ENCODE data around the gene MPEG1. TPM values are rescaled to one million over a fixed set of nuclear protein-coding genes. Genes with fewer than 3 reads are reported as not detected.

Gene MPEG1
- total and polyA plus RNA-seq, 2 of the 4 experiments (the other 2 are of a cell fraction): not detected

GRCh38 chr11:59180168-59180776 is 32.5 kb downstream of the MPEG1 start:
- POLR2A ChIA-PET (ENCODE audit: unreplicated experiment): no interaction called here
- Histone ChIP-seq H3K9me1 (ENCODE audit: insufficient read depth, low read length) (peaks cover 6% of the 10 kb centered on the region; the same call in 1 of the 2 replicates), H3K56ac (ENCODE audit: extremely low read depth, insufficient read depth, low read length) (no peak overlapping the region), H3K4me3 (ENCODE audit: insufficient read depth, low read depth, low read length) (no peak overlapping the region), H3K14ac (replicated peaks; ENCODE audit: low read depth, low read length) (no peak overlapping the region), H3K4me1 (ENCODE audit: control insufficient read depth, insufficient read depth, low read length) (peaks cover 8% of the 10 kb centered on the region; the same call in 1 of the 2 replicates), H3K79me1 (ENCODE audit: low read depth in 1 of 2, low read length in 2 of 2) (peaks cover 0 to 3% of the 10 kb centered on the region in 2 experiments; a peak in 2 of 4 replicates), H2AFZ (replicated peaks; ENCODE audit: low read length, poor library complexity) (no peak overlapping the region), H3K18ac (ENCODE audit: low read depth, low read length) (no peak overlapping the region), H3K9me3 (ENCODE audit: control insufficient read depth, insufficient read depth, low read length) (no peaks in the 10 kb centered on the region), H2BK5ac (ENCODE audit: low read depth, low read length, poor library complexity, severe bottlenecking) (no peak overlapping the region), H4K91ac (ENCODE audit: insufficient read depth, low read depth, low read length) (no peak overlapping the region), H3K27ac (ENCODE audit: insufficient read depth, low read length) (no peak overlapping the region), H3K27me3 (ENCODE audit: control insufficient read depth, insufficient read depth, low read length) (no peaks in the 10 kb centered on the region), H2BK20ac (ENCODE audit: low read depth, low read length) (no peak overlapping the region), H3K9ac (ENCODE audit: low read depth, low read length) (no peak overlapping the region), H3K4ac (ENCODE audit: low read depth, low read length) (no peak overlapping the region), H2BK120ac (ENCODE audit: low read depth, low read length) (no peak overlapping the region), H2AK9ac (replicated peaks; ENCODE audit: low read depth, low read length, poor library complexity) (no peak overlapping the region), H4K5ac (ENCODE audit: low read depth, low read length) (no peak overlapping the region), H4K20me1 (ENCODE audit: insufficient read depth, low read length) (no peaks in the 10 kb centered on the region), H3K4me2 (ENCODE audit: low read depth, low read length) (no peak overlapping the region), H4K8ac (ENCODE audit: low read depth in 2 of 2, low read length in 2 of 2) (no peak overlapping the region), H3K23ac (ENCODE audit: low read depth, low read length) (no peak overlapping the region), H2BK15ac (ENCODE audit: low read depth, low read length) (no peak overlapping the region), H3K36me3 (ENCODE audit: control insufficient read depth, insufficient read depth, low read length) (peaks cover 21% of the 10 kb centered on the region), H2AK5ac (ENCODE audit: low read depth, low read length) (no peak overlapping the region)
- TF ChIP-seq MXI1 (IDR thresholded peaks at IDR 0.05; ENCODE audit: borderline replicate concordance, low read depth, low read length): no peak
- no peak for TF ChIP-seq RFX5 (IDR thresholded peaks at IDR 0.05; ENCODE audit: low read depth, low read length)
- no peak for TF ChIP-seq POLR2A (IDR thresholded peaks at IDR 0.05; ENCODE audit: low read depth, low read length)
- TF ChIP-seq BHLHE40 (IDR thresholded peaks at IDR 0.05; ENCODE audit: low read depth, low read length): no peak
- no peak for TF ChIP-seq RAD21 (IDR thresholded peaks at IDR 0.05; ENCODE audit: low read length)
- no peak for TF ChIP-seq MAZ (IDR thresholded peaks at IDR 0.05; ENCODE audit: borderline replicate concordance, low read depth, low read length)
- no peak for TF ChIP-seq SMC3 (IDR thresholded peaks at IDR 0.05; ENCODE audit: low read depth, low read length)
- TF ChIP-seq CEBPB (IDR thresholded peaks at IDR 0.05; ENCODE audit: low read depth, low read length): no peak
- no peak for TF ChIP-seq CHD1 (IDR thresholded peaks at IDR 0.05; ENCODE audit: low read depth, low read length)
- no peak for TF ChIP-seq USF2 (IDR thresholded peaks at IDR 0.05; ENCODE audit: low read depth, low read length)
- no peak for TF ChIP-seq MAFK (IDR thresholded peaks at IDR 0.05; ENCODE audit: low read depth, low read length)
- no peak for TF ChIP-seq RCOR1 (IDR thresholded peaks at IDR 0.05; ENCODE audit: insufficient replicate concordance, low read length)
- no peak for TF ChIP-seq NFE2L2 (IDR thresholded peaks at IDR 0.05; ENCODE audit: low read depth, low read length)
- TF ChIP-seq, protein P1, sequence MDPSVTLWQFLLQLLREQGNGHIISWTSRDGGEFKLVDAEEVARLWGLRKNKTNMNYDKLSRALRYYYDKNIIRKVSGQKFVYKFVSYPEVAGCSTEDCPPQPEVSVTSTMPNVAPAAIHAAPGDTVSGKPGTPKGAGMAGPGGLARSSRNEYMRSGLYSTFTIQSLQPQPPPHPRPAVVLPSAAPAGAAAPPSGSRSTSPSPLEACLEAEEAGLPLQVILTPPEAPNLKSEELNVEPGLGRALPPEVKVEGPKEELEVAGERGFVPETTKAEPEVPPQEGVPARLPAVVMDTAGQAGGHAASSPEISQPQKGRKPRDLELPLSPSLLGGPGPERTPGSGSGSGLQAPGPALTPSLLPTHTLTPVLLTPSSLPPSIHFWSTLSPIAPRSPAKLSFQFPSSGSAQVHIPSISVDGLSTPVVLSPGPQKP (IDR thresholded peaks at IDR 0.05; ENCODE audit: borderline replicate concordance, low read depth, low read length): no peak
- TF ChIP-seq FOS (IDR thresholded peaks at IDR 0.05; ENCODE audit: low read depth, low read length): no peak
- TF ChIP-seq, protein P2, sequence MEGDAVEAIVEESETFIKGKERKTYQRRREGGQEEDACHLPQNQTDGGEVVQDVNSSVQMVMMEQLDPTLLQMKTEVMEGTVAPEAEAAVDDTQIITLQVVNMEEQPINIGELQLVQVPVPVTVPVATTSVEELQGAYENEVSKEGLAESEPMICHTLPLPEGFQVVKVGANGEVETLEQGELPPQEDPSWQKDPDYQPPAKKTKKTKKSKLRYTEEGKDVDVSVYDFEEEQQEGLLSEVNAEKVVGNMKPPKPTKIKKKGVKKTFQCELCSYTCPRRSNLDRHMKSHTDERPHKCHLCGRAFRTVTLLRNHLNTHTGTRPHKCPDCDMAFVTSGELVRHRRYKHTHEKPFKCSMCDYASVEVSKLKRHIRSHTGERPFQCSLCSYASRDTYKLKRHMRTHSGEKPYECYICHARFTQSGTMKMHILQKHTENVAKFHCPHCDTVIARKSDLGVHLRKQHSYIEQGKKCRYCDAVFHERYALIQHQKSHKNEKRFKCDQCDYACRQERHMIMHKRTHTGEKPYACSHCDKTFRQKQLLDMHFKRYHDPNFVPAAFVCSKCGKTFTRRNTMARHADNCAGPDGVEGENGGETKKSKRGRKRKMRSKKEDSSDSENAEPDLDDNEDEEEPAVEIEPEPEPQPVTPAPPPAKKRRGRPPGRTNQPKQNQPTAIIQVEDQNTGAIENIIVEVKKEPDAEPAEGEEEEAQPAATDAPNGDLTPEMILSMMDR (conservative IDR thresholded peaks at IDR 0.05; ENCODE audit: low read depth, low read length): no peak
- CTCF ChIA-PET: no interaction called here
- in situ Hi-C loops (cut with MboI; ENCODE audit: low sequenced_read_pairs): no loop called here
- ATAC-seq (ENCODE audit: low read depth) (no peak), DNase-seq (no peak)
- dilution Hi-C loops (cut with HindIII; ENCODE audit: low sequenced_read_pairs, unreplicated experiment): no loop called here
- intact Hi-C loops (cut with micrococcal nuclease): no loop called here
- no TSS peak for BruUV-seq (replicated peaks)
- no CpG with 5 or more reads among the region's 2 CpGs for WGBS, 2 experiments (ENCODE audit: extremely low coverage in 2 of 2, insufficient read length in 1 of 2)
